PFSK-1 (cell line): ENCODE data around the gene CALD1.

Experiments used
- FOXP2 ChIP-seq: optimal IDR thresholded peaks from 2 replicates; pipeline ENCODE3; 2011; ENCODE audit warnings: borderline replicate concordance, control low read depth, inconsistent platforms; ENCODE audit not compliant: insufficient read depth; ENCODE audit errors: extremely low read length, extremely low read depth
- POLR2AphosphoS5 ChIP-seq: IDR thresholded peaks from 2 replicates; pipeline ENCODE4 v1.6.1; 2012; ENCODE audit warnings: low read depth, mild to moderate bottlenecking, control low read depth, low read length, moderate library complexity
- SIN3A ChIP-seq: IDR thresholded peaks from 2 replicates; pipeline ENCODE4 v1.6.1; 2012; ENCODE audit warnings: mild to moderate bottlenecking, low read length, moderate library complexity, borderline replicate concordance; ENCODE audit not compliant: insufficient read depth
- TAF1 ChIP-seq: IDR thresholded peaks from 2 replicates; pipeline ENCODE4 v1.6.1; 2012; ENCODE audit warnings: low read length, control low read depth, borderline replicate concordance; ENCODE audit not compliant: insufficient read depth
- TF ChIP-seq, protein P1 (sequence below), 2 experiments: IDR thresholded peaks; 2 replicates each; pipeline versions ENCODE4 v1.6.1 to v1.8.0; 2011 to 2012; ENCODE audit warnings: low read depth in 2 of 2, low read length in 2 of 2, control low read depth in 1 of 2, inconsistent platforms in 1 of 2, mild to moderate bottlenecking in 1 of 2, moderate library complexity in 1 of 2; ENCODE audit not compliant: insufficient read depth in 1 of 2

CALD1 gene

GRCh38 chr7:134901389-134902020, 122.1 kb downstream of the CALD1 start:
- TF ChIP-seq POLR2AphosphoS5: no peak
- TF ChIP-seq SIN3A: no peak
- no peak for TF ChIP-seq FOXP2
- TF ChIP-seq, protein P1, sequence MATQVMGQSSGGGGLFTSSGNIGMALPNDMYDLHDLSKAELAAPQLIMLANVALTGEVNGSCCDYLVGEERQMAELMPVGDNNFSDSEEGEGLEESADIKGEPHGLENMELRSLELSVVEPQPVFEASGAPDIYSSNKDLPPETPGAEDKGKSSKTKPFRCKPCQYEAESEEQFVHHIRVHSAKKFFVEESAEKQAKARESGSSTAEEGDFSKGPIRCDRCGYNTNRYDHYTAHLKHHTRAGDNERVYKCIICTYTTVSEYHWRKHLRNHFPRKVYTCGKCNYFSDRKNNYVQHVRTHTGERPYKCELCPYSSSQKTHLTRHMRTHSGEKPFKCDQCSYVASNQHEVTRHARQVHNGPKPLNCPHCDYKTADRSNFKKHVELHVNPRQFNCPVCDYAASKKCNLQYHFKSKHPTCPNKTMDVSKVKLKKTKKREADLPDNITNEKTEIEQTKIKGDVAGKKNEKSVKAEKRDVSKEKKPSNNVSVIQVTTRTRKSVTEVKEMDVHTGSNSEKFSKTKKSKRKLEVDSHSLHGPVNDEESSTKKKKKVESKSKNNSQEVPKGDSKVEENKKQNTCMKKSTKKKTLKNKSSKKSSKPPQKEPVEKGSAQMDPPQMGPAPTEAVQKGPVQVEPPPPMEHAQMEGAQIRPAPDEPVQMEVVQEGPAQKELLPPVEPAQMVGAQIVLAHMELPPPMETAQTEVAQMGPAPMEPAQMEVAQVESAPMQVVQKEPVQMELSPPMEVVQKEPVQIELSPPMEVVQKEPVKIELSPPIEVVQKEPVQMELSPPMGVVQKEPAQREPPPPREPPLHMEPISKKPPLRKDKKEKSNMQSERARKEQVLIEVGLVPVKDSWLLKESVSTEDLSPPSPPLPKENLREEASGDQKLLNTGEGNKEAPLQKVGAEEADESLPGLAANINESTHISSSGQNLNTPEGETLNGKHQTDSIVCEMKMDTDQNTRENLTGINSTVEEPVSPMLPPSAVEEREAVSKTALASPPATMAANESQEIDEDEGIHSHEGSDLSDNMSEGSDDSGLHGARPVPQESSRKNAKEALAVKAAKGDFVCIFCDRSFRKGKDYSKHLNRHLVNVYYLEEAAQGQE (IDR thresholded peaks at IDR 0.05; ENCODE audit: insufficient read depth in 1 of 2, low read depth in 2 of 2, low read length in 2 of 2): no peak
- TF ChIP-seq TAF1: no peak

GRCh38 chr7:134902058-134902457, 122.6 kb downstream of the CALD1 start:
- TF ChIP-seq SIN3A (no peak), FOXP2 (no peak)
- TF ChIP-seq, protein P1 (IDR thresholded peaks at IDR 0.05; ENCODE audit: insufficient read depth in 1 of 2, low read depth in 2 of 2, low read length in 2 of 2): no peak

- TF ChIP-seq, protein P1 (IDR thresholded peaks at IDR 0.05; ENCODE audit: insufficient read depth in 1 of 2, low read depth in 2 of 2, low read length in 2 of 2): no peak
- TF ChIP-seq TAF1 (no peak), POLR2AphosphoS5 (no peak), SIN3A (no peak), FOXP2 (no peak)
Observed at GRCh38 chr7:134903073-134903790, 123.8 kb downstream of the CALD1 start.

DNA sequence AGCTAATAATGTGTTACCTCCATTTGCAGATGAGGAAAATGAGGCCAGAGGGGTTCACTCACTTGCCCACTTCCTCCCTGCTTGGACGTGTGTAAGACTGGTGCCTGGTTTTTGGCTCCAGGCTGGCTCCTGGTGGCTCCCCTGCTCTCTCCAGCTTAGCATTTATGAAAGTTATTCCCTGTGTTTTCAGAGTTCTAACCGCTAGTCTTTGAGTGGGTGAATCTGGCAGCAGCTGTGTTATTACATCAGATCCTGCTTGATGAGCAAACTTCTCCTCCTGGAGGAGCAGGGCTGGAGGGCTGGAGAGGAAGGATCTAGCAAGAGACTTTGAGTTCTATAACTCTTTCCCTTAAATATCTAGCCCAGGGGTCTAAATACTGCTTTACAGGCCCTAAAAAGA, 125.9 kb downstream of the CALD1 start:
- TF ChIP-seq FOXP2 (no peak), POLR2AphosphoS5 (no peak), TAF1 (no peak), SIN3A (no peak)
- TF ChIP-seq, protein P1 (IDR thresholded peaks at IDR 0.05; ENCODE audit: insufficient read depth in 1 of 2, low read depth in 2 of 2, low read length in 2 of 2): no peak
